PC-3 (cell line): ENCODE measurements around the gene TLR6. TPM values are rescaled to one million over a fixed set of nuclear protein-coding genes. Genes with fewer than 3 reads are reported as not detected.
"Not testable (repeated sequence)": the region's sequence is repeated elsewhere in the genome, so short reads cannot be mapped to it uniquely, and the experiment has no call there.

Source experiments
- ATAC-seq: fragments of 200-7000 bp; cut with Tn5 transposase; 2 replicates; pipeline ENCODE4 v1.9.1; 2020; ENCODE audit warnings: mild to moderate bottlenecking, moderate library complexity
- BruUV-seq: library from RNA; stranded (reverse); fragments of 400-500 nt; replicated peaks from 2 replicates; lab custom pipeline; 2021; lab: Mats Ljungman, UMichigan
- CTCF ChIA-PET: fragments of 300-600 bp; sonication (Branson Sonifier 250); formaldehyde crosslinking; loops from one replicate; lab custom pipeline; 2022; ENCODE audit warnings: antibody characterized with exemption; lab: Charles Lee
- POLR2A ChIA-PET: fragments of 300-600 bp; sonication (Branson Sonifier 250); formaldehyde crosslinking; loops from one replicate; lab custom pipeline; 2022; ENCODE audit warnings: antibody characterized with exemption; ENCODE audit not compliant: unreplicated experiment; lab: Charles Lee
- DNase-seq: peaks from one replicate; pipeline ENCODE4 v3.0.0-alpha.2; 2015
- H2AFZ ChIP-seq: fragments of 300-600 bp; sonication (generic); 2 replicates; pipeline ENCODE4 v1.6.0; 2016; ENCODE audit warnings: antibody characterized with exemption, low read length
- H3F3A ChIP-seq: fragments of 300-600 bp; sonication (generic); one replicate; pipeline ENCODE4 v1.6.0; 2017; ENCODE audit warnings: antibody characterized with exemption, low read length, control low read depth, mild to moderate bottlenecking; ENCODE audit not compliant: unreplicated experiment
- H3K27ac ChIP-seq: fragments of 300-600 bp; sonication (generic); 2 replicates; pipeline ENCODE4 v1.5.1; 2016; ENCODE audit warnings: mild to moderate bottlenecking, low read length
- H3K27me3 ChIP-seq: fragments of 300-600 bp; sonication (generic); 2 replicates; pipeline ENCODE4 v1.6.1; 2016; ENCODE audit warnings: low read length, mixed read lengths
- H3K36me3 ChIP-seq: fragments of 300-600 bp; sonication (generic); 2 replicates; pipeline ENCODE4 v1.6.1; 2016; ENCODE audit warnings: low read depth, mixed run types, low read length, mixed read lengths
- H3K4me1 ChIP-seq: fragments of 300-600 bp; sonication (generic); 2 replicates; pipeline ENCODE4 v1.5.1; 2016; ENCODE audit warnings: low read length; ENCODE audit not compliant: insufficient read depth
- H3K4me2 ChIP-seq: fragments of 300-600 bp; sonication (generic); 2 replicates; pipeline ENCODE4 v1.6.0; 2016; ENCODE audit warnings: low read length
- H3K4me3 ChIP-seq: fragments of 300-600 bp; sonication (generic); 2 replicates; pipeline ENCODE4 v1.5.1; 2016; ENCODE audit warnings: mild to moderate bottlenecking, low read length, mixed read lengths
- H3K79me2 ChIP-seq: fragments of 300-600 bp; sonication (generic); 2 replicates; pipeline ENCODE4 v1.6.1; 2017; ENCODE audit warnings: low read length, mixed read lengths
- H3K9ac ChIP-seq: fragments of 300-600 bp; sonication (generic); 2 replicates; pipeline ENCODE4 v1.6.0; 2016; ENCODE audit warnings: mild to moderate bottlenecking, low read length
- H3K9me2 ChIP-seq: fragments of 300-600 bp; sonication (generic); replicated peaks from 2 replicates; pipeline ENCODE4 v1.6.1; 2016; ENCODE audit warnings: mixed run types, low read length, mixed read lengths
- H3K9me3 ChIP-seq: fragments of 300-600 bp; sonication (generic); 2 replicates; pipeline ENCODE4 v1.6.1; 2016; ENCODE audit warnings: low read length, mixed read lengths
- H4K20me1 ChIP-seq: fragments of 300-600 bp; sonication (generic); 2 replicates; pipeline ENCODE4 v1.6.1; 2016; ENCODE audit warnings: low read length, mixed read lengths
- EZH2 ChIP-seq: fragments of 300-600 bp; sonication (generic); IDR thresholded peaks from one replicate; pipeline ENCODE4 v1.6.1; 2017; ENCODE audit warnings: antibody characterized with exemption, mild to moderate bottlenecking, low read length; ENCODE audit not compliant: unreplicated experiment
- EZH2phosphoT487 ChIP-seq: fragments of 300-600 bp; sonication (generic); IDR thresholded peaks from 2 replicates; pipeline ENCODE4 v1.6.1; 2018; ENCODE audit warnings: mild to moderate bottlenecking, antibody characterized with exemption, low read length, borderline replicate concordance
- intact Hi-C: fragments of 100-400 bp; cut with micrococcal nuclease; formaldehyde crosslinking; loops from 2 replicates; pipeline ENCODE4 v1.9.0; 2023
- total RNA-seq: library from RNA; depleted of rRNA; stranded (reverse); fragments of >200 nt; gene quantifications from 2 replicates; pipeline ENCODE4 v1.2.3, GENCODE V29; 2014
- TF ChIP-seq, protein P1 (sequence below): fragments of 300-600 bp; sonication (generic); conservative IDR thresholded peaks from 2 replicates; pipeline ENCODE4 v1.5.1; 2017; ENCODE audit warnings: antibody characterized with exemption, low read depth, mild to moderate bottlenecking, low read length

The TLR6 gene
- total RNA-seq, 1 experiment from 2014 or later = 1.2 TPM

DNA sequence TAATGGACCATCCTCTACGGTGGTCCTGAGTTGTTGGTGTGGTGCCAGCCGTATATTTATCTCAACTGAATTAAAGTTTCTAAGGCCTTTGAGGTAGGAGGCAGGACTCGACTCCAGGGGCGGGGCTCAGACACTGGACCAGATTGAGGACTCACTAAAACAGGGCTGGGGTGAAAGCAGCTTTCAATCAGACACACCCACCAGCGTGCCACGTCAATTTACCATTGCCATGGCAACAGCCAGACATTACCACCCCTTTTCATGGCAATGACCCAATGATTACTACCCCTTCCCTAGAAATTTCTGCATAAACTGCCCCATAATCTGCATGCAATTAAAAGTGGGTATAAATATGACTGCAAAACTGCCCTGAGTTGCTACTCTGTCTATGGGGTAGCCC lies 45.3 kb downstream of the TLR6 start:
- no peaks in the 10 kb centered on the region for H3F3A ChIP-seq
- no peak overlapping the region for H3K4me2 ChIP-seq
- H3K9me2 ChIP-seq = no peaks in the 10 kb centered on the region
- H3K36me3 ChIP-seq = no peaks in the 10 kb centered on the region
- intact Hi-C loops = no loop called here
- ChIA-PET POLR2A (no interaction called here), CTCF (no interaction called here)
- H4K20me1 ChIP-seq = no peaks in the 10 kb centered on the region
- DNase-seq (no peak), ATAC-seq (no peak)
- no peaks in the 10 kb centered on the region for H3K27me3 ChIP-seq
- H3K4me1 ChIP-seq = no peaks in the 10 kb centered on the region
- no peak overlapping the region for H3K4me3 ChIP-seq
- no peaks in the 10 kb centered on the region for H3K79me2 ChIP-seq
- no peak for TF ChIP-seq EZH2
- TF ChIP-seq, protein P1, sequence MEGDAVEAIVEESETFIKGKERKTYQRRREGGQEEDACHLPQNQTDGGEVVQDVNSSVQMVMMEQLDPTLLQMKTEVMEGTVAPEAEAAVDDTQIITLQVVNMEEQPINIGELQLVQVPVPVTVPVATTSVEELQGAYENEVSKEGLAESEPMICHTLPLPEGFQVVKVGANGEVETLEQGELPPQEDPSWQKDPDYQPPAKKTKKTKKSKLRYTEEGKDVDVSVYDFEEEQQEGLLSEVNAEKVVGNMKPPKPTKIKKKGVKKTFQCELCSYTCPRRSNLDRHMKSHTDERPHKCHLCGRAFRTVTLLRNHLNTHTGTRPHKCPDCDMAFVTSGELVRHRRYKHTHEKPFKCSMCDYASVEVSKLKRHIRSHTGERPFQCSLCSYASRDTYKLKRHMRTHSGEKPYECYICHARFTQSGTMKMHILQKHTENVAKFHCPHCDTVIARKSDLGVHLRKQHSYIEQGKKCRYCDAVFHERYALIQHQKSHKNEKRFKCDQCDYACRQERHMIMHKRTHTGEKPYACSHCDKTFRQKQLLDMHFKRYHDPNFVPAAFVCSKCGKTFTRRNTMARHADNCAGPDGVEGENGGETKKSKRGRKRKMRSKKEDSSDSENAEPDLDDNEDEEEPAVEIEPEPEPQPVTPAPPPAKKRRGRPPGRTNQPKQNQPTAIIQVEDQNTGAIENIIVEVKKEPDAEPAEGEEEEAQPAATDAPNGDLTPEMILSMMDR = no peak
- TF ChIP-seq EZH2phosphoT487 = no peak
- H3K9ac ChIP-seq = no peak overlapping the region
- no peak overlapping the region for H3K27ac ChIP-seq
- no peaks in the 10 kb centered on the region for H3K9me3 ChIP-seq
- no peak overlapping the region for H2AFZ ChIP-seq
- no TSS peak for BruUV-seq

GRCh38 chr4:38807462-38807861 lies 49.2 kb downstream of the TLR6 start:
- H3K9me3 ChIP-seq, POLR2A ChIA-PET, H3K27me3 ChIP-seq, H3K4me2 ChIP-seq, H3K79me2 ChIP-seq, H2AFZ ChIP-seq, intact Hi-C loops, DNase-seq, H3K4me1 ChIP-seq, CTCF ChIA-PET, H3K9me2 ChIP-seq, H3K36me3 ChIP-seq, H3F3A ChIP-seq, H4K20me1 ChIP-seq, ATAC-seq, H3K27ac ChIP-seq, H3K4me3 ChIP-seq, H3K9ac ChIP-seq, BruUV-seq: not testable (repeated sequence)

DNA sequence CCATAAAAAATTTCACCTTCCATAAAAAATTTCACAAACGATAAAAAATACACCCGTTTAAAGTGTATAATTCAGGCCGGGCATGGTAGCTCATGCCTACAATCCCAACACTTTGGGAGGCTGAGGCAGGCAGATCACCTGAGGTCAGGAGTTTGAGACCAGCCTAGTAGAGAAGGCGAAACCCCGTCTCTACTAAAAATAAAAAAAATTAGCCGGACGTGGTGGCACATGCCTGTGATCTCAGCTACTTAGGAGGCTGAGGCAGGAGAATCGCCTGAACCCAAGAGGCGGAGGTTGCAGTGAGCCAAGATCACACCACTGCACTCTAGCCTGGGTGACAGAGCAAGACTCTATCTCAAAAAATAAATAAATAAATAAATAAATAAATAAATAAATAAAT lies 50.4 kb downstream of the TLR6 start:
- ATAC-seq, H3K9me2 ChIP-seq, H3K27ac ChIP-seq, H3K27me3 ChIP-seq, DNase-seq, H3K4me1 ChIP-seq, H3K9me3 ChIP-seq, H3K4me2 ChIP-seq, H3K9ac ChIP-seq, H3F3A ChIP-seq, H3K36me3 ChIP-seq, H3K4me3 ChIP-seq, H2AFZ ChIP-seq, intact Hi-C loops, POLR2A ChIA-PET, H4K20me1 ChIP-seq, BruUV-seq, CTCF ChIA-PET, H3K79me2 ChIP-seq: not testable (repeated sequence)

DNA sequence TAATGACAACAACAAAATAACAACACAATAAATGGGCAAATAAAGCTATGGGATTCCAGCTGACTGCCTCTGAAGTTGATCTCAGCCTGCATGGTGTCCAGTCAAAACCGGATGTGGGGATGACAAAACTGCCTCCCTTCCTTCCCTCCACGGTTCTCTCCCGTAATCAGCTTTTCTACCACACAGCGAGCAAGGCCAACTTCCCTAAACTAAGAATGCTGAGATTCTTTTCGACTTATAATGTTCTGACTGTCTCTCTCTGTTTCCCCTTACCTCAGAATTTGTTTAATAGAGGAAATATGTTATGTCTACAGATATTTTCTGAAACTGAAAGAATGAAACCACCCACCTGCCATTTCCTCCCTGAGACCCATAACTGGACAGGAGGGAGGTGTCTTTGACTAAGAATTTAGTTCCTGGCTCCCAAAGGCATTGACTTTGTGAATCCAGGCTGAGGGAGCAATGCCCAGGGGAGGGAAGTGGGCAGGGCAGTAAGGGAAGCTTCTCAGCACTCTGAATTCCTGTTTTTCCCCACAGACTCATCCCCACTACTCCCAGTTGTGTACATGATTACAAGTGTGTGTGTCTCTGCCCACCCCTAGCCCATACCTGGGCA lies 51.0 kb downstream of the TLR6 start:
- H3K9me2 ChIP-seq = no peaks in the 10 kb centered on the region
- DNase-seq = no peak
- H2AFZ ChIP-seq = peak overlapping the region; percentile 25
- ChIA-PET CTCF (no interaction called here), POLR2A (interaction anchor here (0.6 kb wide), 1 partner anchor 11 kb away, joined by 4 read pairs; no protein-coding TSS in a partner anchor)
- peaks cover 9% of the 10 kb centered on the region for H3K4me1 ChIP-seq
- H3K9me3 ChIP-seq = no peaks in the 10 kb centered on the region
- no peaks in the 10 kb centered on the region for H3K27me3 ChIP-seq
- no peaks in the 10 kb centered on the region for H4K20me1 ChIP-seq
- no peaks in the 10 kb centered on the region for H3K36me3 ChIP-seq
- no peak overlapping the region for H3K9ac ChIP-seq
- ATAC-seq = 0 out of 2 replicates have a peak, but pooled peaks have one; percentile 27
- H3F3A ChIP-seq = no peaks in the 10 kb centered on the region
- H3K4me2 ChIP-seq = peak overlapping the region; percentile 40; the same call in 1 of the 2 replicates
- no peak overlapping the region for H3K4me3 ChIP-seq
- H3K27ac ChIP-seq = no peak overlapping the region
- intact Hi-C loops = loop anchor here (2.0 kb wide), 1 partner anchor 47 kb away; no protein-coding TSS in a partner anchor
- no peak for TF ChIP-seq EZH2phosphoT487
- no peak for TF ChIP-seq EZH2
- TF ChIP-seq, protein P1 = no peak
- no TSS peak for BruUV-seq
- no peaks in the 10 kb centered on the region for H3K79me2 ChIP-seq
